Islet precursor cell (in vitro differentiated cells): Measurements from ENCODE around the gene CA11.
"Not testable (repeated sequence)": the region's sequence is repeated elsewhere in the genome, so short reads cannot be mapped to it uniquely, and the experiment has no call there.

Source experiments
- DNase-seq: peaks from one replicate; pipeline ENCODE4 v3.0.0-alpha.2; 2018

The CA11 gene

DNA sequence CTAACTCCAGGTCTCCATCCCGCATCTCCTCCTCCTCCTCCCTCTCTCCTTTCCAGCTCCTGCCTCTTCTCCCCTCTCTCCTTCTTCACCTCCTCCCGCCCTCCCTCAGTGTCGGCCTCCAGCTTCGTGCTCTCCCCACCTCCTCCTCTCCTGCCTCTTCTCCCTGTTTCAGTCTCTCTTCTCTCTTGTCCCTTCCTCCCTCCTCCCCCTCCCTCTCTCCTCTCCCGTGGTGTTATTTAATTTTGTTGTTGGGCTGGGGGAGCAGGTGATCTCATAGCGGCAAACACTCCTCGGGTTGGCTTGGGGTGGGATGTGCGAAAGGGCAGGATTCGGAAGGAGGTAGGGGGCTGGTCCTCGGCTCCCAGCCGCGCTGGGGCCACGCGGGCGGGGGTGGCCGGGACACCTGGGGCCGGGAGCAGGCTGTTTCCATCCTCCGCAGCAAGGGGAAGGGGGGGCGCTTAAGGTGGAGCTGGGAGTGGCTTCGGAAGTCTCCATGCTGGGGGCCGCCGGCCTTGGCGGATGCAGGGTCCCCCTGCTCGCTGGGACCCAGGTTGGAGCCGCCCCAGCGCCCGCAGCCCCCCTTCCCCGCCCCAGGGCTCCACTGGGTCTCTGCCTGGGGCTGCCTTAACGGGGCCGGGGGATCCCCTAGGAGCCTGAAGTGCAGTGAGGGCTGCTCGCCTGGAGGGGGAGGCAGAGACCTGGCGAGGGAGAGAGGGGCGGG is at the start of gene CA11:
CA11 (minus strand) TSS at position 187 of the 721 bp plus-strand sequence. CDS start 555 bp downstream, outside the sequence.
- DNase-seq: peak; percentile 69

DNA sequence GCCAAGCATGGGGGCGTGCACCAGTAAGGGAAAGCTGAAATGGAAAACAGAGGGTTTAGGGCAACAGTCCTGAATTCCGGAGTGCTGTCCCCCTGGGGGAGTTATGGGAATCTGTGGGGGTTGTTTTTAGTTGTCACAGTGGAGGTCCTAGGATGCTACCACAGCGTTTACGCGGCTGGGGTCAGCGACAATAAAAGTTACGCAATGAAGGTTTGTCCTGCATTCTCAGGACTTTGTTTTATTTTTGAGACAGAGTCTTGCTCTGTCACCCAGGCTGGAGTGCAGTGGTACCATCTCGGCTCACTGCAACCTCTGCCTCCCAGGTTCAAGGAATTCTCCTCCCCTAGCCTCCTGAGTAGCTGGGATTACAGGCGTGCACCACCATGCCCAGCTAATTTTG is 47.6 kb upstream of the CA11 start:
- not testable (repeated sequence) for DNase-seq

GRCh38 chr19:48689449-48689848 is 43.5 kb upstream of the CA11 start:
- DNase-seq: no peak

- DNase-seq: no peak
Measured at GRCh38 chr19:48687776-48688175, 41.8 kb upstream of the CA11 start.

DNA sequence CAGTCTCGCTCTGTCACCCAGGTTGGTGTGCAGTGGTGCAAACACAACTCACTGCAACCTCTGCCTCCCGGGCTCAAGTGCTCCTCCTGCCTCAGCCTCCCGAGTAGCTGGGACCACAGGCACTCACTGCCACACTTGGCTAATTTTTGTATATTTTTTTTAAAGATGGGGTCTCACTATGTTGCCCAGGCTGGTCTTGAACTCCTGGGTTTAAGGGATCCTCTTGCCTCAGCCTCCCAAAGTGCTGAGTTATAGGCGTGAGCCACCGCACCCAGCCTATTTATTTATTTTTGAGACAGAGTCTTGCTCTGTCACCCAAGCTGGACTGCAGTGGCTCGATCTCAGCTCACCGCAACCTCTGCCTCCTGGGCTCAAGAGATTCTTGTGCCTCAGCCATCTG is 40.6 kb upstream of the CA11 start:
- DNase-seq: not testable (repeated sequence)

DNA sequence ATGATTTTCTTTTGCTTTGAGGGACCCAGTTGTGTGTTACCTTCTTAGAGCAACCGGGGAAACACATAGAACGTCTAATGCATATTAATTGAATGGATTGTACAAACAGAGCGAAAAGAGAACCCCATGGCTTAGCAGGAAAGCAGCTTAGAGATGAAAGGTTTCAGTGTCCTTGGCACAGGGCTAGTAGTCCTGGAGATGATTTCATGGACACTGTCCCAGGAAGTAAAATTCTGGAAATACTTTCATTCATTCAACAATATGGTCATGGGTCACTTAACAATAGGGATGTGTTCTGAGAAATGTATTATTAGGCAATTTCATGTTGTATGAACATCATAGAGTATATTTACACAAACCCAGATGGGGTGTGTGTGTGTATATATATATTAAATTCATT is 40.1 kb upstream of the CA11 start:
- no peak for DNase-seq

DNA sequence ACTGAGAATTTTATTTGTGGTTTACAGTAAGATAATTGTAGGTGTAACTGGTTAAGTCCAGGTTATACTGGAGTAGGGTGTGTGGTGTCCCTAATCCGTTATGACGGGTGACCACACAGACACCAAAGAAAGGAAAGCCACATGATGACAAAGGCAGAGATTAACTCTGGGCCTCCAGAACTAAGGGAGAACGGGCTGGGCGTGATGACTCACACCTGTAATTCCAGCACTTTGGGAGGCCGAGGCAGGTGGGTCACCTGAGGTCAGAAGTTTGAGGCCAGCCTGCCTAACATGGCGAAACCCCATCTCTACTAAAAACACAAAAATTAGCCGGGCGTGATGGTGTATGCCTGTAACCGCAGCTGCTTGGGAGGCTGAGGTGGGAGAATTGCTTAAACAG is 39.6 kb upstream of the CA11 start:
- no peak for DNase-seq

GRCh38 chr19:48683349-48683748 is 37.4 kb upstream of the CA11 start:
- DNase-seq: no peak

- no peak for DNase-seq
Measured at GRCh38 chr19:48681127-48681470, 35.1 kb upstream of the CA11 start.

GRCh38 chr19:48680436-48681126 is 34.6 kb upstream of the CA11 start:
- DNase-seq: no peak

- DNase-seq: not testable (repeated sequence)
Measured at GRCh38 chr19:48680006-48680405, 34.0 kb upstream of the CA11 start.

- no peak for DNase-seq
Measured at GRCh38 chr19:48678201-48678600, 32.2 kb upstream of the CA11 start.

- no peak for DNase-seq
Measured at GRCh38 chr19:48676887-48677286, 30.9 kb upstream of the CA11 start.

GRCh38 chr19:48676487-48676886 is 30.5 kb upstream of the CA11 start:
- DNase-seq: no peak

GRCh38 chr19:48674921-48675824 is 29.2 kb upstream of the CA11 start:
- peak; percentile 93 for DNase-seq

- DNase-seq: no peak
Measured at GRCh38 chr19:48674216-48674809, 28.3 kb upstream of the CA11 start.

DNA sequence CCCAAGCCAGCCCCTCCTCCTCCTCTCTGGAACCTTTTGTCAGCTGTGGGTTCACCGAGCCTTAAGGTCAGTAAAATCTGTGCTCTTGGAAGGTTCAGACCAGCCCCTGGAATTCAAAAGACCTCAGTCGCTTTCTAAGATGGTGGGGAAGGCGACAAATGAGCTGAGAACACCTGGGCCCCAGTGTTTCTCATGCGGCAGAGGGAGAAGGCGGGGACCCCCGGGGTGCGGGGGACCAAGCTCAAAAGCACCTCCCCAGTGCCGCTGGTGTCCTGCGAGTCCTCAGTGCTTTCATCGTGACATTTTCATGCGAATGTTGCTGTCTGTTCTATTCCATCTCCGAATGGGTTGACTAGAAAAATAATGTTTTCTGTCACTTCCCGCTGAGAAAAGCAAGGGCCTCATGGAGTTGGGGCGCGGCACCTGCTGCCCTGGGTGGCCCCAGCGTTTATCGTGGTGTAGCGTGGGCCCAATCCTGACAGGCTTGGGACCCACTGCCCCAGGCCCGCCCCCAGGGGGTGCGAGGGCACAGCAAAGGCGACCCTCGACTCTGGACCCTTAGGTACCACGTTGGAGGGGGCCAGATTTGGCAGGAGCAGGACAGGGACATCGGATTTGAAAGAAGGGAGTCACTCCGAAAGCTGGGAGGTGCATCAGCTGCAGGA is 27.6 kb upstream of the CA11 start:
- DNase-seq: no peak

- DNase-seq: no peak
Measured at GRCh38 chr19:48672994-48673393, 27.0 kb upstream of the CA11 start, which contains the start of gene NTN5. TSS of gene NTN5 (minus strand) at chr19:48673017. CDS start at chr19:48670986, 2,031 bp downstream.

DNA sequence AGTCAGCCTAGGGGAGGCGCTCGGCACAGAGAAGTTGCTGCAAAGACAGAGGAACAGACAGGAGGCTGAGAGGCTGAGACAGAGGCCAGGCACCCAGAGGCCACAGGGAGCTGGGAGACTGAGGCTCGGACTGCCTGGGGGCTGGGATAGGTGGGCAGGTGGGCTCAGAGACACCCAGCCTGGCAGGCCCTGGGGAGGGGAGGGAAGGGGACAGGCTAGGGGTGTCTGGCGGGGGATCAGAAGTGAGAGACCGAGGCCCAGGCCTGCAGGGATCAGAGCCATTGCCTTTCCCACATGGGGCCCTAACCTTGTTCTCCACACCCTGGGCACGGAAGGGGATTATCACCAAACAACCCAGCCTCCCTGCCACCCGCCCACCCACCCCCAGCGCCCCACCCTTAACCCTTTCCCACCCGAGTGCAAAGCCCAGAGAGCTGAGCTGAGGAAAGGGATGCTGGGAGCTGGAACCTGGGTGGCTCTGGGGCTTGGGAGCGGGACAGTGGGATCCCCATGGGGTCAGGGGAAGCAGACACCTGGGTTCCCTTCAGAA is 25.5 kb upstream of the CA11 start:
- no peak for DNase-seq

GRCh38 chr19:48670699-48671445 is 24.9 kb upstream of the CA11 start:
- DNase-seq: no peak

DNA sequence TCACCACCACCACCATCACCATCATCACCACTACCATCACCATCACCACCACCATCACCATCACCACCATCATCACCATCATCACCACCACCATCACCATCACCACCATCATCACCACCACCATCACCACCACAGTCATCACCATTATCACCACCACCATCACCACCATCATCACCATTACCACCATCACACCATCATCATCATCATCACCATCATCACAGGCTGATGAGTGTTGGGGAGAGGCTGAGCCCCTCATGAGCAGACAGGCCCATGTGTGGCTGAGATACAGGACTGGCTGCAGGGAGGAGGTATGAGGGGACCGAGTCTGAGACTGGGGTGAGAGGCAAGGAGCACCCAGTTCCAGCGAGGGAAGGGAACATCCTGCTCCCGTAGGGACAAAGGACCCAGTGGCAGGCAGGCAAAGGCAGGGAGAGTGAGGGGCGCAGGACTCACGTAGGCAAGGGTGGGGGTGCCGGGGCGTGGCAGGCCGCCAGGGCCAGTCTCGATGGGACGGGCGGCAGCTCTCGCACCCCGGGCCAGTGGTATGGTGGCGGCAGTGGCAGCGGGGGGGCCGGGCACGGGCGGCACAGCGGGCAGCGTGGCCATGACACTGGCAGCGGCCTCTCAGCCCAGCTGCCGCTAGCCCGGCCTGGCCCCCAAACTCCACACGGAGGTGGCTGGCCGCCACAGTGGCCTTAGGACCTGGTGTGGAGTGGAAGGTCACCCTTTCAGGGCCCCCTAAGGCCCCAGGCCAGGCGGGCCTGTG is 24.1 kb upstream of the CA11 start:
- DNase-seq: no peak
